Activated CD4-positive, alpha-beta T cell treated with anti-CD3 and anti-CD28 coated beads, Interleukin-2, amount 50 U/mL, for 48 hours (primary cell): ENCODE measurements around the gene TTC22.

Experiments
- DNase-seq, 2 experiments: peaks; one replicate each; pipeline ENCODE4 v3.0.0-alpha.2; 2020

Gene TTC22

GRCh38 chr1:54833121-54833520 lies 32.0 kb upstream of the TTC22 start:
- DNase-seq = no peak

GRCh38 chr1:54826226-54826816 lies 25.2 kb upstream of the TTC22 start:
- no peak for DNase-seq

- DNase-seq = no peak
These were observed 24.6 kb upstream of the TTC22 start for GRCh38 chr1:54825696-54826095.

GRCh38 chr1:54823670-54824069 lies 22.5 kb upstream of the TTC22 start:
- no peak for DNase-seq

DNA sequence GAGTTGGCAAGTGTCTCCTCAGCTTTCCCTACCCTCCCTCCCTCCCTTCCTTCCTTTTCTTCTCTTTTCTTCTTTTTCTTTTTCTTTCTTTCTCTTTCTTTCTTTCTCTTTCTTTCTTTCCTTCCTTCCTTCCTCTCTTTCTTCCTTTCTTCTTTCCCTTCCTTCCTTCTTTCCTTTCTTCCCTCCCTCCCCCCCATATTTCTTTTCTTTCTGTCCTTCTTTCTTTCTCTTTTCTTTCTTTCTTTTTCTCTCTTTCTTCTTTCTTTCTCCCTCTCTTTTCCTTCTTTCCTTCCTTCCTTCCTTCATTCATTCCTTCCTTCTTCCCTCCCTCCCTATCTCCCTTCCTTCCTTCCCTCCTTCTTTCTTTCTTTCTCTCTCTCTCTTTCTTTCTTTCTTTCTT lies 18.6 kb upstream of the TTC22 start:
- no peak for DNase-seq

GRCh38 chr1:54819195-54819536 lies 18.0 kb upstream of the TTC22 start:
- no peak for DNase-seq

GRCh38 chr1:54818461-54819194 lies 17.5 kb upstream of the TTC22 start:
- DNase-seq = no peak

GRCh38 chr1:54816951-54817350 lies 15.8 kb upstream of the TTC22 start:
- no peak for DNase-seq

- no peak for DNase-seq
These were observed 15.0 kb upstream of the TTC22 start for GRCh38 chr1:54816130-54816529.

- no peak for DNase-seq
These were observed 14.2 kb upstream of the TTC22 start for GRCh38 chr1:54815086-54815876.

DNA sequence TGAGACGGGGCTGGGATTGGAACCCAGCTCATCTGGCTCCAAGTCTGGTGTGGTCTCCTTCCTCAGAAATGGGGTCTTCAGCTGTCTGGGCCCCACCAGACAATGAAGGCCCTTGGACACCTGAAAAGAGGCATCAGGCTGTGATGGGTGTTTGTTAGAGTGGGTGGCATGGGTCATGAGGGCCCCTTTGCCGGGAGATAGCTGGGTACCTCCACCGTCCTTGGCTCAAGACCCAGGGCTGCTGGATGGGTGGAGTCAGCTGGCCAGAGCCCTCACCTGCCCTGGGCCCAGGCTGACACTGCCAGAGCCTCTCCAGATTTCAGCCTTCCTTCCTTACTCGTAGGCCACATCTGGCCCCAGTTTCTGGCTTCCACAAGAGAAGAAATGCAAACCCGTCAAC lies 13.4 kb upstream of the TTC22 start:
- no peak for DNase-seq

- no peak for DNase-seq
These were observed 13.0 kb upstream of the TTC22 start for GRCh38 chr1:54814126-54814498.

DNA sequence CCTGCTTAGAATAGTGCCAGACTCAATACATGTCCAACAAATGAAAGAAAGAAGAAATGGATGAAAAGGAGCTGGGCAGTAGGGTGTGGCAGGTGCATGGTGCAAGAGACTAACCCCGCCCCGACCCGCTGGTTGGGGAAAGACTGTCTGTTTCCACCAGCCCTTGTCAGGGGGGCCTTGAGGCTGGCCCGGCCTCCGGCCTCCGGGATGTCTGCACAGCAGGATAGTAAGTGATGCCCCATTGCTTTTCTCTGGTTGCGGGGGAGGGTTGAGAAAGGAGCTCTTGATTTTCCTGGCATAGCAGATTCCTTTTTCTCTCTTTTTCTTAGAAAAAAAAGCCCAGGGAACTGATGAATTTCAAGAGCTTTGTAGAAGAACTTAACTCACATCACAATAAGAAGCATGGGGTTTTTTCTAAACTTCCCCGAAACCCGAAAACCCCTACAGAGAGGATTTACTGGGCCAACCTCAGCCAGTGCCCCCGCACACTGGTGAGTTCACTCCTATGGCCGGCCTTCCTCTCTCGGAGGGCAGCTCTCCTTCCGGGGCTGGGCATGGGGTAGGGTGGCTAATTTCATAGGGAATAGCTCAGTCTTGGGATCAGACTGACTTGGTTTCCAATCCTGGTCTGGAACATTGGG lies 12.5 kb upstream of the TTC22 start:
- no peak for DNase-seq

DNA sequence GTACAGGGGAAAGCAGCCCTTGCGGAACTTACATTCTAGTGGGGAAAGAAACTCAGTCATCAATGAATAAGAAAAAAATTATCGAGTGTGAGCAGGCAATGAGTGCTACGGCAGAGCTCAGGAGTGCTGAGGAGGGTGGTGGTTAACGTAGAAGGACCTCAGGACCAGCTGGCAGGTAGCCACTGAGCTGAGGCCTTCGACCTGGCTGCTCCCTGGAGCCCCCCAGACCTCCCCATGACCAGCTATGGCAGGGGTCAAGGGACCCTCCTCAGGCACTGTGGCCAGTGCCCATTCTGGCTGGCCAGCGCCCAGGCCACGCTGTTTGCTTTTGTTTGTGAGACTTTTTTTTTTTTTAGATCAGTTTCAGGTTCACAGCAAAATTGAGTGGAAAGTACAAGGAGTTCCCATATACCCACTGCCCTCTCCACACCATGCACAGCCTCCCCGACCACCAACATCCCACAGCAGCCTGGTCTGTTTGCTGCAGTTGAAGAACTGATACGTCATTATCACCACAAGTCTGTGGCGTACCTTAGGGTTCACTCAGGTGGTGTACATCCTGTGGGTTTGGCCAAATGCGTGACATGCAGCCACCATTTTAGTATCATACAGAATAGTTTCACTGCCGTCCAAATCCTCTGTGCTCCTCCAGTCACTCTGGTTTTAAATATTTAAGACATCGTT lies 11.8 kb upstream of the TTC22 start:
- no peak for DNase-seq

DNA sequence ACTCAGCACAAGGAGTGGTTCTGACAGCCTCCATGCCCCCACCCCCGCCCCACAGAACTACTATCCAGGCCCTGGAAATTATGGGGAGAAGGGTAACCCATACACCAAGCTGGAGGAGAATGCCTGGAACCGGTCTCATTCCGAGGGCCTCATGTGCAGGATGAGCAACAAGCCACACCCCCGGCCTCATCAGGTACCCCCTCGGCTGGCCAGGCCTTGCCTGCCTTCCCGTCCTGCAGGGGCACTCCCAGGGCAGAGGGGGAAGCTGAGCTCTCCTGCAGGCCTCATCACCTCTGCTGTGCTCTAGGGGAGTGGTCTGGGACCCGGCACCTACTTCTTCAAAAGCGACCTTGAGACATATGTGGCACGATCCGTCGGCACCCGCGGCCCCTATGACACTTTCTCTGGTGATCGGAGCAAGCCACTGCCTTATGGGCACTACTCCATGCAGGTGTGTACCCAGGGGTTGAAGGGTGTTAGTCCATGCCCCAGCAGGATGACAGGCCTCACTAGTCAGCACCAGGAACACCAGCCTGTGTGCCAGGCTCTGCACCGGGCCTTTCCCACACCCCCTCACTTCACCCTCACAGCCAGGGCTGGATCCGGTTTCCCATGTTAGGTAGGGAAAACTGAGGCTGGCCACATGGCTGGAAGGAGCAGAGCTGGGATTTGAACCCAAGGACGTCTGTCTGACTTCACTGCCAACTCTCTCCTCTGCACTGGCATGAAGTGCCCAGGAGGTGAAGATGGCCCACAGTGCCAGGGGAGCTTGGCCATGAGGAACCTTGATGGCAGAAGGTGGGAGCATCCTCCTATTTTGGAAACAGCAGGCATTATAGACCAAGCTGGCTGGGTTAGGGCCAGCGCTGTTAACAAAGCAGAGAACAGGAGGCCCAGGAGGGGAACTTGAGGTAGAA lies 10.9 kb upstream of the TTC22 start:
- no peak for DNase-seq

GRCh38 chr1:54811066-54811465 lies 9.9 kb upstream of the TTC22 start:
- DNase-seq = no peak

GRCh38 chr1:54810153-54810942 lies 9.2 kb upstream of the TTC22 start:
- DNase-seq = peak; percentile 80 to 81

GRCh38 chr1:54809496-54810074 lies 8.5 kb upstream of the TTC22 start:
- no peak for DNase-seq

GRCh38 chr1:54808443-54809207 lies 7.5 kb upstream of the TTC22 start:
- DNase-seq = no peak

DNA sequence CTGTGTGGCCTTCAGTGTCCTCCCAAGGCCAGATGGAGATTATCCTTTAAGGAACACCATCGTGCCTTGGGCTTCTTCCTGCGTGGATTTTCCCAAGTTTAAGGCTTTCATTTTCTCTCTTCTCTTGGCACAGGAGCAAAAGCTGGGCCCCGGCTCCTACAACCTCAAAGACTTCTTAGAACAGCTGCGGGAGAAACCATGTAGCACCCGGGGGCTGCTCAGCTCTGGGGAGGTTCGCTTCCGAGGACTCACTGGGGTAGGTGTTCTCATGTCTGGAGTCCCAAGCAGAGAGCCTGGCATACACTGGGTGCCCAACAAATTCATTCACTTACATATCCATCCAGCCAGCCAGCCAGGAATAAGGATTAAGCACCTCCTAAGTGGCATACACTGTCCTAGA lies 6.6 kb upstream of the TTC22 start:
- DNase-seq = no peak
